NCI-H2107 treated with DMSO at 0.1 percent for 48 hours (cell line): ENCODE results near the gene CACNB1.

ENCODE experiments used
- DNase-seq: peaks from one replicate; lab custom pipeline; 2025; ENCODE audit not compliant: unreplicated experiment; lab: John Stamatoyannopoulos, UW

Gene CACNB1

DNA sequence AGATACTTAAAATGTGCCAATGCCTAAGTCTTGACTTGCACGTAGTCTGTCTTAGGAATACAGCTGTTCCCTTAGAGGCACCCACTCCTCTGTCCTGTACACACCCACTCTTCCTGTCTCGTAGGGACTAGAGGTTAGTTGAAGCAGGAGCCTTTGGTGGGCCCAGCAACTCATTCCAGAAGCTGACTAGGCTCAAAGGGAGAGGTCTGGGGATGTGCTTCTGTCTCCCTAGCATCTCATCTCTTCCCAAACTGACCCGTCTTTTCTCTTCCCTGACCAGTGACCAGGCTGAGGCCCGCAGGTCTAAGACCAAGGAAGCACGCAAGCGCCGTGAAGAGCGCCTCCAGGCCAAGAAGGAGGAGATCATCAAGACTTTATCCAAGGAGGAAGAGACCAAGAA is 6.8 kb upstream of the CACNB1 start:
- DNase-seq, result no peak

DNA sequence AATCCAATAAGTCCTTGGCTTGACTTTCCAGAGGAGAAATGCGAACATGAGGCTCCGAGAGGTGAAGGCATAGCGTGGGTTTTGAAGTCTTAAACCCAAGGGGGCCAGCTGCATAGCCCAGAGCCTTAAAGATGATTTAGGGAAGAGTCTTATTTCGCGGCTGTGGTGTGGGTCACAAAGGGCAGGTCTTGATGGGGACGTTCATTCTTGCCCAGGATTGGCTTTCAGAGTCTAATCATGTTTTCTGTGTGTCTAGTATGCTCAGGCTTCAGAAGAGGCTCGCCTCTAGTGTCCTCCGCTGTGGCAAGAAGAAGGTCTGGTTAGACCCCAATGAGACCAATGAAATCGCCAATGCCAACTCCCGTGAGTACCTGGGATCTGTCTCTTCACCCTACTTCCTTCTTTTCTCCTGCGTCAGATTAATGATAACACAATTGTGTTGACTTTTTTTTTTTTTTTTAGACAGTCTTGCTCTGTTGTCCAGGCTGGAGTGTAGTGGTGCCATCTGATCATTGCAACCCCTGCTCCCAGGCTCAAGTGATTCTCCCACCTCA is 3.6 kb upstream of the CACNB1 start:
- no peak for DNase-seq

GRCh38 chr17:39200070-39200879 is 2.8 kb upstream of the CACNB1 start, which contains the start of gene RPL19:
Gene RPL19, plus strand, starts transcription at chr17:39200283. Its CDS starts 62 bp downstream, at chr17:39200345.
- no peak for DNase-seq

DNA sequence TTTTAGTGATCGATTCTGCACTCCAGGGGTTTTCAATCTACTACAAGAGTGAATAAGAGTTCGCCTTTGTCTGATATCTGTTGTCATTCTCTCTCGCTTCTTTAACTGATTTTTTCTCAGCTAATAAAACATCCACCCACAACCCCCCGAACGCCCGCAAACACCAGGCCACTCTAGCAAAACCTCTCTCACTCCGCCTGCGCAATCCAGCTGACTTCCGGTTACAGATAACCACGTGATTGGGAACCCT is 2.3 kb upstream of the CACNB1 start:
- peak; percentile 96 for DNase-seq

DNA sequence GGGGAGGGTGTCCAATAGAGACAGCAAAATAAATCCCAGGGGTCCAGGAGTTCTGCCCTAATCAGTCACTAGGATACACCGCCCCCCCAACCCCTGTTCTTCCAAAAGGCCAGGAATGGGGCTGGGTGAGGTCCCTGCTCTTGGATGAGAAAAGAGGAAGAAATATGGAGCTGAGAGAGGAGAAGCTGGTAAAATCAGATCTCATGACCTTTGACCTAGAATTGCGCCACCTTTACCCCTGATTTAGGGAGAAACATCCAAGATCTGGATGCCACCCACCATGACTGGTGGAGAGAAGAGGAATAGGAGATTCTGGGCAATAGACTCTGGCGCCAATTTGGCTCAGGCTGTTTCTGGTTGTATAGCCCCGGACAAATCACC is 707 bp upstream of the CACNB1 start:
- DNase-seq, result no peak

- no peak for DNase-seq
These were observed 619 bp downstream of the CACNB1 start for GRCh38 chr17:39196808-39197291.

GRCh38 chr17:39196241-39196807 is 1.1 kb downstream of the CACNB1 start:
- no peak for DNase-seq

GRCh38 chr17:39195568-39196160 is 1.8 kb downstream of the CACNB1 start:
- no peak for DNase-seq

GRCh38 chr17:39194985-39195524 is 2.4 kb downstream of the CACNB1 start:
- no peak for DNase-seq

- DNase-seq, result no peak
These were observed 3.1 kb downstream of the CACNB1 start for GRCh38 chr17:39194089-39194984.

GRCh38 chr17:39193346-39193745 is 4.1 kb downstream of the CACNB1 start:
- DNase-seq, result no peak

DNA sequence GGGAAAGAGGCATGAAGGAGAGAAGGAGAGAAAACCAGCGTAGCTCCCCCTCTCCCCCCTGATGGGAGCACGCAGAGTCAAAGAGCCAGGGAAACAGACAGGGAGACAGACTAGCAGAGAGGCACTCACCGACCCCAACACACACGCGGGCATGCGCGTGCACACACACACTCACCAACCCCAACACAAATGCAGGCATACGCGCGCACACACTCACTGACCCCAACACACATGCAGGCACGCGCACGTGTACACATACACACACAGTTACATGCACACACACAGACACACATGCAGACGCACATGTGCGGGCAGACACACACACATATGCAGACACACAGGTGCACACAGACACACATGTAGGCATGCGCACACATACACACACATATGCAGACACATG is 4.6 kb downstream of the CACNB1 start:
- DNase-seq, result no peak

- DNase-seq, result no peak
These were observed 5.5 kb downstream of the CACNB1 start for GRCh38 chr17:39191750-39192510.

DNA sequence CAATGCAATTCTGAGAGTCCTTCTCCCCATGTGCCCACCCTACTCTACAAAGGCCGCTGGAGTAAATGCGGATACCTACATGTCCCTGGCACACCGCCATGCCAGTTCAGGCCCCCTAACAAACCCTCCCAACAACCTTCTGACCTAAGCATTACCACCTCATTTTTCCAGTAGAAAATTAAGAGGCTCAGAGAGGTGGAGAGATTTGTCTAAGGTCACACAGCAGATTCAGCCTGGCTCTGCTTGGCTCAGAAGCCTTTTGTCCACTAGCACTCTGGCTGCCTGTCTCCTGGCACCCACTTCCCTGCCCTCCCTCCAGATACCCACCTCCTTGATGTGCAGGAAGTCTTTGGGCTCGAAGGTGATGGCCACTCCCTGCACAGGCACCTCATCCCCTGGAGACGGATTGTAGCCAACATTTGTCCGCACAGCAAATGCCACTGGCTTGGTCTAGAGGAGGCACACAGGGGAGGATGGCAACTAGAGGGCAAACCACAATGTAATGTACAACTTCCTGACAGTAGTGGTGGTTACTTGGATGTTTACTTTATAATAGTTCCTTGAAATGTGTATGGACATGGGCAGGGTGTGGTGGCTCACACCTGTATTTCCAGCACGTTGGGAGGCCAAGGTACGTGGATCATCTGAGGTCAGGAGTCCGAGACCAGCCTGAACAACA is 10.2 kb downstream of the CACNB1 start:
- no peak for DNase-seq

DNA sequence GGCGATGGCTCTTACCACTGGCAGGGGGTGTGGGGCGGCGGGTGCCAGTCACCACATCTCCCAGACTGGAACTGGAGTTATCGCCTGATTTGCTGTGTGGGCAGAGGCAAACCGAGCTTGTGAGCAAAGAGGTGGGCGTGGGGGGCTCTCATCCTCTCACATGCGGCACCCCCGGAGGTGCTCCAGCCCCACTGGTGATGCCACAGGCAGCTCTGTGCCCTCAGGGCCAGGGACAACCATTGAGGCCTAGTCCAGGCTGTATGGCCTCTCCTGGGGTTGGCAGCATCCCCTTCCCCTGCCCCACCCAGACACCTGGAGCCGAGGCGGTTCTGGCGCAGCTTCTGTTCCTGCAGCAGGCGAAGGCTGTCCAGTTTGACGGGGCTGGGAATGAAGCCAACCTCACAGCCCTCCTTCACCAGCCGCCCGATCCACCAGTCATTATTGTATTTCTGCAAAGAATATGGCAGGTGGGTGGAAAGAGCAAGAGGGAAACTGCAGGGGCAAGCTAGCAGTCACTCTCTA is 10.9 kb downstream of the CACNB1 start:
- no peak for DNase-seq

- DNase-seq, result no peak
These were observed 13.7 kb downstream of the CACNB1 start for GRCh38 chr17:39183720-39184119.

DNA sequence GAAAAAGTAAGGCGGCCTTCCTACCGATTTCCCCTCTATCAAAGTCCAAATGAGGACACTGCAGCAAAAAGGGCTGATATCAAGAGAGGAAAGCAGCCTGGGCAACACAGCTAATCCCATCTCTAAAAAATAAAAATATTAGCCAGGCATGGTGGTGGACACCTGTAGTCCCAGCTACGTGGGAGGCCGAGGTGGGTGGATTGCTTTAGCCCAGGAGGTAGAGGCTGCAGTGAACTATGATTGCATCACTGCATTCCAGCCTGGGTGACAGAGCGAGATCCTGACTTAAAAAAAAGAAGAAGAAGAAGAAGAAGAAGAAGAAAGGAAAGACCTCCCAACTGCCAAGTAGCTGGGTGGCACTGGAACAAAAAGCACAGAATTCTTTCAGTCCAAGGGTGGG is 14.4 kb downstream of the CACNB1 start:
- DNase-seq, result no peak

DNA sequence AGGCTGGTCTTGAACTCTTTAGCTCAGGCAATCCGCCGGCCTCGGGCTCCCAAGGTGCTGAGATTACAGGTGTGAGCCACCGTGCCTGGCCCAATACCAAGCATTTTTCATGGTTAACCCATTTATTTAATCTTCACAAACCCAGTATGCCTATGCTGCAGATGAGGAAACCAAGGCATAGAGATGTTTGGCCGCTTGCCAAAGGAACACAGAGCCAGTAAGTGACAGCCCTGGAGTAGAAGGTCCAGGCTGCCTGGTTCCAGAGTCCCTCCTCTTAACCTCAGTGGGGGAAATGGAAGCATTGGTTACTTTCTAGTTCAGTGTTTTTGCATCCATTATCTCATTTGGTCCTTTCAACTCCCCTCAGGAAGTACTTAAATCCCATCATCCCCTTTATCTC is 16.2 kb downstream of the CACNB1 start:
- DNase-seq, result no peak

DNA sequence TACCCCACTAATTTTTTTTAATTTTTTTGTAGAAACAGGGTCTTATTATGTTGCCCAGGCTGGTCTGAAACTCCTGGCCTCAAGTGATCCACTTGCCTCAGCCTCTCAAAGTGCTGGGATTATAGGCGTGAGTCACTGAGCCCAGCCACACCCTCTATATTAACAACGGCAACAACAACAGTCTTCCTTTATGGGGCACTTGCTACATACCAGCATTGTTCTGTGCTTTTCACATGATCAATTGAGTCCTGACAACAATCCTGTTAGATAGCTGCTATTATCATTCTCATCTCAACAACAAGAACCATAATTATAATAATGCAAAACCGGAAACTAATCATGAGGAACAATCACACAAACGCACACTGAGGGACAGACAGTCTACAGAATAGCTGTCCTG is 18.9 kb downstream of the CACNB1 start:
- no peak for DNase-seq
